Nephron progenitor cell (in vitro differentiated cells): ENCODE data around the gene PRPF40A.
A peak's percentile ranks its signal among the peaks of the same experiment; 100 is the strongest.

Experiments used
- DNase-seq: peaks from one replicate; pipeline ENCODE4 v3.0.0; 2021
- H3K27ac Mint-ChIP-seq: 2 replicates; pipeline ENCODE4 v1.8.0; 2021; ENCODE audit warnings: mild to moderate bottlenecking, moderate library complexity, mixed read lengths
- H3K27me3 Mint-ChIP-seq: 2 replicates; pipeline ENCODE4 v1.8.0; 2021; ENCODE audit warnings: mild to moderate bottlenecking, low read depth, mixed read lengths; ENCODE audit not compliant: poor library complexity
- H3K36me3 Mint-ChIP-seq: 2 replicates; pipeline ENCODE4 v1.8.0; 2021; ENCODE audit warnings: low read depth, mixed read lengths
- H3K4me1 Mint-ChIP-seq: 2 replicates; pipeline ENCODE4 v1.8.0; 2021; ENCODE audit warnings: mixed read lengths
- H3K4me3 Mint-ChIP-seq: 2 replicates; pipeline ENCODE4 v1.8.0; 2021; ENCODE audit warnings: mild to moderate bottlenecking, moderate library complexity, mixed read lengths
- H3K9me3 Mint-ChIP-seq: 2 replicates; pipeline ENCODE4 v1.8.0; 2021; ENCODE audit warnings: mild to moderate bottlenecking, moderate library complexity, mixed read lengths
- TF ChIP-seq, protein P1 (sequence below): fragments of 200-600 bp; sonication (generic); IDR thresholded peaks from 2 replicates; pipeline ENCODE4 v1.5.0; 2021; ENCODE audit warnings: antibody characterized with exemption

The PRPF40A gene

DNA sequence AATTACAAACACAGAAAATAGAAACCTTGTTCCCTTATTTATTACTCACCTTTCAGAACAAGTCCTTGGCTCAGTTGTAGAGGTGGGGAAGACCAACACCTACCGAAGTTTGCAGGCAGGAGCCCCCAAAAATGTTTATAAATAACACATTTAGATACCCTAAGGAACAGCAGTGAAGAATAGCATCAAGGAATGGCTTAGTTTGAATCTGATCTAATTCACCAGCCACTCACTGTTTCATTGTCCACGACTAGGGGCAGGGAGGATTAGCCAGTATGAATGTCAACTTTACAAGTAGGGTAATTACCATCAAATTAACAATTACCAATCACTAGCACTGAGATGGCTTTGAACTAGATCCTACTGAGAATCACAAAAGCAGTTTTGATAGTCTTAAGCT, 65.4 kb downstream of the PRPF40A start:
- no peak overlapping the region for H3K4me3 Mint-ChIP-seq
- DNase-seq = no peak
- peaks cover 31% of the 10 kb centered on the region for H3K36me3 Mint-ChIP-seq
- no peak overlapping the region for H3K27ac Mint-ChIP-seq
- H3K9me3 Mint-ChIP-seq = no peaks in the 10 kb centered on the region
- H3K27me3 Mint-ChIP-seq = no peaks in the 10 kb centered on the region
- TF ChIP-seq, protein P1, sequence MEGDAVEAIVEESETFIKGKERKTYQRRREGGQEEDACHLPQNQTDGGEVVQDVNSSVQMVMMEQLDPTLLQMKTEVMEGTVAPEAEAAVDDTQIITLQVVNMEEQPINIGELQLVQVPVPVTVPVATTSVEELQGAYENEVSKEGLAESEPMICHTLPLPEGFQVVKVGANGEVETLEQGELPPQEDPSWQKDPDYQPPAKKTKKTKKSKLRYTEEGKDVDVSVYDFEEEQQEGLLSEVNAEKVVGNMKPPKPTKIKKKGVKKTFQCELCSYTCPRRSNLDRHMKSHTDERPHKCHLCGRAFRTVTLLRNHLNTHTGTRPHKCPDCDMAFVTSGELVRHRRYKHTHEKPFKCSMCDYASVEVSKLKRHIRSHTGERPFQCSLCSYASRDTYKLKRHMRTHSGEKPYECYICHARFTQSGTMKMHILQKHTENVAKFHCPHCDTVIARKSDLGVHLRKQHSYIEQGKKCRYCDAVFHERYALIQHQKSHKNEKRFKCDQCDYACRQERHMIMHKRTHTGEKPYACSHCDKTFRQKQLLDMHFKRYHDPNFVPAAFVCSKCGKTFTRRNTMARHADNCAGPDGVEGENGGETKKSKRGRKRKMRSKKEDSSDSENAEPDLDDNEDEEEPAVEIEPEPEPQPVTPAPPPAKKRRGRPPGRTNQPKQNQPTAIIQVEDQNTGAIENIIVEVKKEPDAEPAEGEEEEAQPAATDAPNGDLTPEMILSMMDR = no peak
- H3K4me1 Mint-ChIP-seq = no peaks in the 10 kb centered on the region

DNA sequence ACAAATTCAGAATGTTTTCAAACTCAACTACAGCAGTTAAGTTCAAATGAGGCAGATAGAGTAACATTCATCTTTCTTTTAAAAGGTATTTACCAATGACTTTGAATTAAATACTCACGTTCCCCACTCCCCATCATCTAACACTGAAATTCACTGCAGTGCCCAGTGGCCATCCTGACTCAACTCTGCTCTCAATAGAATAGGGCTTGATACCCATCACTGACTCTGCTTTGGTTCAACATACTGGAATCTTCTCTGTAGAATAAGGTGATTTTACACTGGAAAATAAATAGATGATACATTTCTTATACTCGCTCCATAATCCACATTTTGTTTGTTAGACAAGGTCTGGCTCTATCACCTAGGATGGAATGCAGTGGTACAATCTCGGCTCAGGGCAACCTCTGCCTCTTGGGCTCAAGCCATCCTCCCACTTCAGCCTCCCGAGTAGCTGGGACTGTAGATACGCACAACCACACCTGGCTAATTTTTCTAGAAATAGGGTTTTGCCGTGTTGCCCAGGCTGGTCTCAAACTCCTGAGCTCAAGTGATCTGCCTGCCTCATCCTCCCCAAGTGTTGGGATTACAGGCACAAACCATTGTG, 66.4 kb downstream of the PRPF40A start:
- Mint-ChIP-seq H3K36me3 (peaks cover 24% of the 10 kb centered on the region), H3K27ac (peak overlapping the region; percentile 5), H3K4me1 (no peaks in the 10 kb centered on the region), H3K9me3 (no peaks in the 10 kb centered on the region), H3K4me3 (no peak overlapping the region), H3K27me3 (no peaks in the 10 kb centered on the region)
- TF ChIP-seq, protein P1 = no peak
- DNase-seq = no peak

DNA sequence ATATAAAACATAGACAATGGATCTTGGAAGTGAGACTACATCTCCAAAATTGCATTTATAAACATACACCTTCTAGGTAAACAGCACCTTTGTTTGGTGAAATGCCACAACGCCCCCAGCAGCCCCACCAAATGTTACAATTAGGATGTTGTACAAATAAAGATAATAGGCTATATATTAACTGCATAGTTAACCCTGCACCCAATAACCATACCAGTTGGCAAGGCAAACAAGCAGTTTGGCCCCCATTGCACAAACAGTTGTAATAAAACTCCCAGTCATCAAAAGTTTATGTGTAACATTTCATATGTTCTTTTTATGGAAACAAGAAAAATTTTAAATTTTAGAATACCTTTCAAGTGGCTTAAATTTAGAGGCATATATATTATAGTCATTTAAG, 67.3 kb downstream of the PRPF40A start:
- Mint-ChIP-seq H3K36me3 (peaks cover 27% of the 10 kb centered on the region), H3K4me1 (no peaks in the 10 kb centered on the region), H3K27ac (no peak overlapping the region), H3K4me3 (no peak overlapping the region), H3K9me3 (no peaks in the 10 kb centered on the region), H3K27me3 (no peaks in the 10 kb centered on the region)
- TF ChIP-seq, protein P1 = no peak
- no peak for DNase-seq

DNA sequence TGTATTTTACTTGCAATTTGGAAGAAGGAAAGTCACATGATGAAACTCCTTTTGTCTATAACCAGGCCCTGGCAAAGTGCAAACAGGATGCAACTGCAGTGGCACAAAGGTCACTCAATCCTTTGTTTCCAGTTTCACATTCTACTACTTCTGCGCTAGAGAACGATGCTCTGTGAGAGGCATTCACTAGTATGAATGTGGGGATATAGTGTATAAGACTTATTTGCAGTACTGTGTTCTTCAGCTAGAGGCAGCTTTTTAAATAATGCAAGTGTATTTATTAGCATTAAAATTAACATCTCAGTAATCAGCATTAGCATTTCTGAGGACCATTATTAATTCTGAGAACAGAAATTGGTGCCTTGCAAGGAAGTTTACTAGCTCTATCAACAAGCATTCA, 68.9 kb downstream of the PRPF40A start:
- Mint-ChIP-seq H3K36me3 (peaks cover 27% of the 10 kb centered on the region), H3K9me3 (no peaks in the 10 kb centered on the region), H3K27me3 (no peaks in the 10 kb centered on the region), H3K27ac (peak overlapping the region; percentile 83), H3K4me1 (no peaks in the 10 kb centered on the region), H3K4me3 (no peak overlapping the region)
- DNase-seq = no peak
- TF ChIP-seq, protein P1 = no peak

DNA sequence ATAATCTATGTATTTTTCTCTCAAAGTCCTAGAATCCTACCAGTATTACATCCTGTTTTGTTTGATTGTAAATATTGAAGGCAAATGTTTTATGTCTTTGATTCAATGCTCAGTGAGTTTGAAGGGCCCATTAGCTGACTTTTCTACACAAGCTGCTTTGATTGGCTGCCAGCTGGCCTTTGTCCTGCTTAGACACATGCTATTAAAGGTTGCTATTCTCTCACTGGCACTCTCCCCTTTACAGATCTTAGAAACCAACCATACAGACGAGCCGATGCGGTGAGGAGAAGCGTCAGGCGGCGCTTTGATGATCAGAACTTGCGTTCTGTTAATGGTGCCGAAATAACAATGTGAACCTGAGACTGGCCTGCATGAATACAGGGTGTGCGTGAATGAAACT, 69.7 kb downstream of the PRPF40A start:
- no peak for DNase-seq
- TF ChIP-seq, protein P1 = no peak
- Mint-ChIP-seq H3K36me3 (peaks cover 34% of the 10 kb centered on the region), H3K27ac (peak overlapping the region; percentile 83), H3K27me3 (no peaks in the 10 kb centered on the region), H3K4me3 (no peak overlapping the region), H3K9me3 (no peaks in the 10 kb centered on the region), H3K4me1 (no peaks in the 10 kb centered on the region)

DNA sequence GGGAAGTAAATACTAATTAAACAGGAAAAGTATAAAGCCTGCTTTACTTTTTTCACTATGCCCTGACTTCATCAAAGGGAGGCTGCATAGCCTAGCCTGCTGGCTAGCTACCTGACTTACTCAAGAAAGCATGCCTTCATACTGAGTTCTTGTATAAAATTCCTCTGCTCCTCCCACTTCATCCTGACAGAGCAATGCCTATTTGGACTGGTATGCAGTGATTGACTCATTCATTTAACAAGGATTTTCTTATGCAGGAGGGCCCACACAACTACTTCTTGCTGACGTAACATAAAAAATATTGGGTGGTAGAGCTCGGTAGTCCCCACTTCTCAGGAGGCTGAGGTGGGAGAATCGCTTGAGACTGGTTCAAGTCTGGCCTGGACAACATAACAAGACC, 70.5 kb downstream of the PRPF40A start:
- H3K36me3 Mint-ChIP-seq = peaks cover 41% of the 10 kb centered on the region
- TF ChIP-seq, protein P1 = no peak
- H3K9me3 Mint-ChIP-seq = no peaks in the 10 kb centered on the region
- no peaks in the 10 kb centered on the region for H3K27me3 Mint-ChIP-seq
- no peak for DNase-seq
- no peak overlapping the region for H3K4me3 Mint-ChIP-seq
- no peaks in the 10 kb centered on the region for H3K4me1 Mint-ChIP-seq
- peak overlapping the region; percentile 97 for H3K27ac Mint-ChIP-seq
